GM12874 (cell line): ENCODE results near the gene LITAF.

Source experiments
- TF ChIP-seq, protein P1 (sequence below): IDR thresholded peaks from 2 replicates; pipeline ENCODE4 v1.5.1; 2011; ENCODE audit warnings: low read depth, mild to moderate bottlenecking, control low read depth, low read length, moderate library complexity; ENCODE audit not compliant: insufficient read depth

LITAF gene

GRCh38 chr16:11526655-11527350 is 59.9 kb downstream of the LITAF start:
- TF ChIP-seq, protein P1, sequence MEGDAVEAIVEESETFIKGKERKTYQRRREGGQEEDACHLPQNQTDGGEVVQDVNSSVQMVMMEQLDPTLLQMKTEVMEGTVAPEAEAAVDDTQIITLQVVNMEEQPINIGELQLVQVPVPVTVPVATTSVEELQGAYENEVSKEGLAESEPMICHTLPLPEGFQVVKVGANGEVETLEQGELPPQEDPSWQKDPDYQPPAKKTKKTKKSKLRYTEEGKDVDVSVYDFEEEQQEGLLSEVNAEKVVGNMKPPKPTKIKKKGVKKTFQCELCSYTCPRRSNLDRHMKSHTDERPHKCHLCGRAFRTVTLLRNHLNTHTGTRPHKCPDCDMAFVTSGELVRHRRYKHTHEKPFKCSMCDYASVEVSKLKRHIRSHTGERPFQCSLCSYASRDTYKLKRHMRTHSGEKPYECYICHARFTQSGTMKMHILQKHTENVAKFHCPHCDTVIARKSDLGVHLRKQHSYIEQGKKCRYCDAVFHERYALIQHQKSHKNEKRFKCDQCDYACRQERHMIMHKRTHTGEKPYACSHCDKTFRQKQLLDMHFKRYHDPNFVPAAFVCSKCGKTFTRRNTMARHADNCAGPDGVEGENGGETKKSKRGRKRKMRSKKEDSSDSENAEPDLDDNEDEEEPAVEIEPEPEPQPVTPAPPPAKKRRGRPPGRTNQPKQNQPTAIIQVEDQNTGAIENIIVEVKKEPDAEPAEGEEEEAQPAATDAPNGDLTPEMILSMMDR = no peak

DNA sequence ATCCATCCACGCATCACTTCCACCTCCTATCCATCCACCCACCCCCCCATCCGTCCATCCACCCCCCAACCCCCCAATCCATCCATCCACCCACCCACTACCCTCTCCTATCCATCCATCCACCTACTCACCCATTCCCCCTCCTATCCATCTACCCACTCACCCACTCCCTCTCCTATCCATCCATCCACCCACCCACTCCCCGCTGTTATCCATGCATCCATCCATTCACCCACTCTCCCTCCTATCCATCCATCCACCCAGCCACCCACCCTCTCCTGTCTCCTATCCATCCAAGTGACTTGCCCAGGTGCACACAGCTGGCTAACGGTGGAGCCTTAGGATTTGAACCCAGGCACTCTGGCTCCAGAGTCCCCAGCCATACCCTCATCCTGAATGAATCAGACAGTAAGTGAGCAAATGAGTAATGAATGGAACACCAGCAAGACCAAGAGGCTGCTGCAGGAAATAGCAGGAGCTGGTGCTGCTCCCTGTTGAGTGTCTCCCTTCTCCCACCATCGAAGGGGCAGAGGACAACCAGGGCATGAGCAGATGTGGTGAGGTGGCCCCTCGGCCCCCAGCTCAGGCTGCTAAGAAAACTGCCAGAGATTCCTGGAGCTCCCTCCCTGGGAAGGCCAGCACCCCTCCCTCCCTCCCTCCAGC is 62.5 kb downstream of the LITAF start:
- TF ChIP-seq, protein P1 = no peak

- TF ChIP-seq, protein P1 = no peak
These were observed 65.7 kb downstream of the LITAF start for GRCh38 chr16:11521055-11521454.

DNA sequence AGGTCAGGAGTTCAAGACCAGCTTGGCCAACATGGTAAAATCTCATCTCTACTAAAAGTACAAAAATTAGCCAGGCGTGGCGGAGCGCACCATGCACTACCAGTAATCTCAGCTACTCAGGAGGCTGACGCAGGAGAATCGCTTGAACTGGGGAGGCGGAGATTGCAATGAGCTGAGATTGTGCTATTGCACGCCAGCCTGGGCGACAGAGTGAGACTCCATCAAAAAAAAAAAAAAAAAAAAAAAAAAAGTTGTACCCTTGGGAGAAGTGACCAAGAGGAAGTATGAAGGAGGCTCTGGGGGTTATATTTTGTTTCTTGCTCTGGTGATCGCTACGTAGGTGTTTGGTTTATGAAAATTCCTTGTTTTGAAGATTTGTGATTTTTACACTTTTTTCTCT is 66.3 kb downstream of the LITAF start:
- TF ChIP-seq, protein P1 = no peak

DNA sequence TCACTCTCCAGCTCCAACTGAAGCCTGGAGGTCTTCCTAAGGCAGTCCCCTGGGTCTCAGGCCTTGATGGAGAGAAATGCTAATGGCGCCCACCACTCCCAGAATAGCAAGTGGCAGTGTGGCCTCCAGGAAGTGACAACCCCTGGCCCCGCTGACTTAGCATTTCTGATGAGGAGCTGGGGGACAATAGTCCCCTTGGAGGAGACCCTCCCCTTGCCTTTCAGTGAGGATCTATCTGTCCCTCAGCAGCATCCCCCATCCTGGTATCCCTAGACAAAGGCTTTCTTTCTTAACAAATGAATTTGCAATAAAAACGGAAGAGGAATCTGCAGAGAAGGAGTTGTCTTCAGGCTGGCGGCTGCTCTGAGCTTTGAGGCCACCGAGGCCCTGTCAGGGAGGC is 68.8 kb downstream of the LITAF start:
- TF ChIP-seq, protein P1 = no peak

DNA sequence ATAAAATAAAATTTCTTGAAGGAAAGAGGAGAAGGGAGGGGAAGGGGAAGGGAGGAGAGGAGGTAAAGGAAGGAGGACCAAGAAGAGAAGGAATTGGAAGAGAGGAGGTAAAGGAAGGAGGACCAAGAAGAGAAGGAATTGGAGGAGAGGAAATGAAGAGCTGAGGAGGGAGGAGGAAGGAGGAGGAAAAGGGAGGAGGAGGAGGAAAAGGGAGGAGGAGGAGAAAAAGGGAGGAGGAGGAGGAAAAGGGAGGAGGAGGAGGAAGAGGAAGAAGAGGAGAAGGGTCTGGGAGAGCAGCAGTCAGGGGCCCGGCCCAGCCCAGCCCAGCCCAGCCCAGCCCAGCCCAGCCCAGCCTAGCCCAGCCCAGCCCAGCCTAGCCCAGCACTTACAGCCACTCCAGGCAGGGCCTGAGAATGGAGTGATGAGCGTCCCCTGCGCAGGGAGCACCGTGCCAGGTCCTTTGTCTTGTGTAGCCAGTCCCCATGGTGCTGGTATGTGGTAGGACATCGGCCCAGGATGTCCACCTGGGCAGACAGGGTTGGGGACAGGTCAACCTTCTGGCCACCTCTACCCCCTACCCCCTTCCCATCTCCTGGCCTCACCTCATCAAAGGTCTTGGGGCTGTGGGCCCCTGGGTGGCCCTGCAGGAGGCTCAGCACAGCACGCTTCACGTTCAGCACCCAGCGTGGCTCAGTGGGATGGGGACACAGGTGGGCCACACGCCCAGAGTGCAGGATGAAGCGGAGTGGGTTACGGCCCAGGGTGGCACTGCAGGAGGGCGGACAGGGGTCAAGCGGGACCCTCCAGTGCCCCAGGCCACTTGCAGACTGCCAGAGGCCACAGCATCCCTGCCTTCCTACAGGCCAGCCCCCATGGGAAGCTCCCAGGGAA is 70.9 kb downstream of the LITAF start:
- TF ChIP-seq, protein P1 = no peak

DNA sequence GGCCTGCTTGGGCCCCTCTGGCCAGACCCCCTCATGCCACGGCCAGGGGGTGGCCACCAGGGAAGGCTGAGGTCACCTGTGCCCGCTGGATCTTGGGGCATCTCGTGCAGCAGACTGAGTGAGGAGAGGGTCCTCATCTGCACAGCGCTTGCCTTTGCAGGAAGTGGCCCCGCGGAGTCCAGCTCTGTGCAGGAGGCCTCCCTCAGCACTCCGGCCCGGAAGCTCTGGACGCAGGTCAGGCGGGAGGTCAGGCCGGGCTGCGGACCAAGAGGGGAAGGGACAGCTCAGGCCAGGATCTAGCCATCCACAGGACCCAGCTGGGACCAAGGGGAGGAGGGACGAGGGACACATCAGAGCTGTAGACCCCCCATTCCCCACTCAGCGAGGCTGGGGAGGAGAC is 72.4 kb downstream of the LITAF start:
- TF ChIP-seq, protein P1 = no peak
